Measurements from ENCODE around the gene CIAO3. TPM values are rescaled to one million over a fixed set of nuclear protein-coding genes. Genes with fewer than 3 reads are reported as not detected.
"Not testable (repeated sequence)": the region's sequence is repeated elsewhere in the genome, so short reads cannot be mapped to it uniquely, and the experiment has no call there.

The CIAO3 gene
- total RNA-seq, 2 experiments from 2014 or later = 31.8 to 32.2 TPM

GRCh38 chr16:782766-783403, 42.1 kb upstream of the CIAO3 start:
- CTCF ChIA-PET = interaction anchor here (1.5 to 8.0 kb wide), 2 partner anchors 63 to 69 kb away, joined by 8 to 120 read pairs; partner anchors contain the start of genes ANTKMT and METRN
- Mint-ChIP-seq H3K4me1 (ENCODE audit: low read depth) (peaks cover 2% of the 10 kb centered on the region), H3K27me3 (peaks cover 3% of the 10 kb centered on the region), H3K9me3 (no peaks in the 10 kb centered on the region), H3K4me3 (no peak overlapping the region), H3K36me3 (no peaks in the 10 kb centered on the region), H3K27ac (no peak overlapping the region)
- intact Hi-C loops (cut with micrococcal nuclease) = no loop called here
- DNase-seq = no peak
- POLR2A ChIA-PET = no interaction called here

GRCh38 chr16:782258-782657, 41.5 kb upstream of the CIAO3 start:
- intact Hi-C loops (cut with micrococcal nuclease) = no loop called here
- no peak overlapping the region for H3K27ac Mint-ChIP-seq
- H3K36me3 Mint-ChIP-seq = no peaks in the 10 kb centered on the region
- POLR2A ChIA-PET = no interaction called here
- H3K9me3 Mint-ChIP-seq = no peaks in the 10 kb centered on the region
- H3K4me1 Mint-ChIP-seq (ENCODE audit: low read depth) = peaks cover 2% of the 10 kb centered on the region
- H3K4me3 Mint-ChIP-seq = no peak overlapping the region
- H3K27me3 Mint-ChIP-seq = peaks cover 6% of the 10 kb centered on the region
- no peak for DNase-seq
- CTCF ChIA-PET = interaction anchor here (1.6 to 8.0 kb wide), 2 partner anchors 68 to 70 kb away, joined by 4 to 120 read pairs; partner anchors contain the start of gene METRN

GRCh38 chr16:781346-782010, 40.7 kb upstream of the CIAO3 start:
- peaks cover 6% of the 10 kb centered on the region for H3K27me3 Mint-ChIP-seq
- intact Hi-C loops (cut with micrococcal nuclease) = no loop called here
- CTCF ChIA-PET = interaction anchor here (1.6 kb wide), 1 partner anchor 69 kb away, joined by 4 read pairs; no protein-coding TSS in a partner anchor
- POLR2A ChIA-PET = no interaction called here
- no peaks in the 10 kb centered on the region for H3K9me3 Mint-ChIP-seq
- no peaks in the 10 kb centered on the region for H3K36me3 Mint-ChIP-seq
- no peak for DNase-seq
- H3K4me1 Mint-ChIP-seq (ENCODE audit: low read depth) = no peaks in the 10 kb centered on the region
- no peak overlapping the region for H3K4me3 Mint-ChIP-seq
- H3K27ac Mint-ChIP-seq = no peak overlapping the region

GRCh38 chr16:780296-780695, 39.5 kb upstream of the CIAO3 start:
- Mint-ChIP-seq H3K36me3 (no peaks in the 10 kb centered on the region), H3K27me3 (peaks cover 6% of the 10 kb centered on the region), H3K4me3 (no peak overlapping the region), H3K27ac (no peak overlapping the region), H3K4me1 (ENCODE audit: low read depth) (no peaks in the 10 kb centered on the region), H3K9me3 (no peaks in the 10 kb centered on the region)
- DNase-seq = no peak
- intact Hi-C loops (cut with micrococcal nuclease) = no loop called here
- ChIA-PET POLR2A (no interaction called here), CTCF (interaction anchor here (0.8 kb wide), 1 partner anchor 68 kb away, joined by 3 read pairs; no protein-coding TSS in a partner anchor)

GRCh38 chr16:779561-779960, 38.8 kb upstream of the CIAO3 start:
- Mint-ChIP-seq H3K27ac (no peak overlapping the region), H3K36me3 (no peaks in the 10 kb centered on the region), H3K4me1 (ENCODE audit: low read depth) (no peaks in the 10 kb centered on the region), H3K4me3 (no peak overlapping the region), H3K27me3 (peaks cover 6% of the 10 kb centered on the region), H3K9me3 (no peaks in the 10 kb centered on the region)
- intact Hi-C loops (cut with micrococcal nuclease) = no loop called here
- DNase-seq = no peak
- ChIA-PET CTCF (no interaction called here), POLR2A (no interaction called here)

GRCh38 chr16:778909-779527, 38.2 kb upstream of the CIAO3 start:
- Mint-ChIP-seq H3K4me1 (ENCODE audit: low read depth) (no peaks in the 10 kb centered on the region), H3K4me3 (no peak overlapping the region), H3K27ac (no peak overlapping the region), H3K9me3 (no peaks in the 10 kb centered on the region), H3K27me3 (peaks cover 6% of the 10 kb centered on the region), H3K36me3 (no peaks in the 10 kb centered on the region)
- CTCF ChIA-PET = no interaction called here
- POLR2A ChIA-PET = no interaction called here
- intact Hi-C loops (cut with micrococcal nuclease) = no loop called here
- no peak for DNase-seq

GRCh38 chr16:778447-778846, 37.6 kb upstream of the CIAO3 start:
- CTCF ChIA-PET = no interaction called here
- H3K9me3 Mint-ChIP-seq = no peaks in the 10 kb centered on the region
- no peaks in the 10 kb centered on the region for H3K36me3 Mint-ChIP-seq
- H3K27ac Mint-ChIP-seq = no peak overlapping the region
- intact Hi-C loops (cut with micrococcal nuclease) = no loop called here
- peaks cover 6% of the 10 kb centered on the region for H3K27me3 Mint-ChIP-seq
- POLR2A ChIA-PET = no interaction called here
- no peak for DNase-seq
- no peaks in the 10 kb centered on the region for H3K4me1 Mint-ChIP-seq (ENCODE audit: low read depth)
- no peak overlapping the region for H3K4me3 Mint-ChIP-seq

GRCh38 chr16:777826-778225, 37.0 kb upstream of the CIAO3 start:
- no peak overlapping the region for H3K27ac Mint-ChIP-seq
- DNase-seq = no peak
- no peaks in the 10 kb centered on the region for H3K4me1 Mint-ChIP-seq (ENCODE audit: low read depth)
- POLR2A ChIA-PET = no interaction called here
- H3K27me3 Mint-ChIP-seq = peaks cover 6% of the 10 kb centered on the region
- intact Hi-C loops (cut with micrococcal nuclease) = no loop called here
- H3K36me3 Mint-ChIP-seq = no peaks in the 10 kb centered on the region
- H3K9me3 Mint-ChIP-seq = no peaks in the 10 kb centered on the region
- CTCF ChIA-PET = no interaction called here
- H3K4me3 Mint-ChIP-seq = no peak overlapping the region

GRCh38 chr16:776824-777223, 36.0 kb upstream of the CIAO3 start:
- H3K4me1 Mint-ChIP-seq (ENCODE audit: low read depth) = no peaks in the 10 kb centered on the region
- H3K27me3 Mint-ChIP-seq = peaks cover 6% of the 10 kb centered on the region
- H3K27ac Mint-ChIP-seq = no peak overlapping the region
- DNase-seq = no peak
- H3K4me3 Mint-ChIP-seq = no peak overlapping the region
- POLR2A ChIA-PET = no interaction called here
- H3K9me3 Mint-ChIP-seq = no peaks in the 10 kb centered on the region
- H3K36me3 Mint-ChIP-seq = no peaks in the 10 kb centered on the region
- CTCF ChIA-PET = no interaction called here
- intact Hi-C loops (cut with micrococcal nuclease) = no loop called here

- CTCF ChIA-PET; POLR2A ChIA-PET; intact Hi-C loops (cut with micrococcal nuclease): not testable (repeated sequence)
Measured at GRCh38 chr16:776298-776697, 35.5 kb upstream of the CIAO3 start.

GRCh38 chr16:775236-775796, 34.5 kb upstream of the CIAO3 start:
- no peak for DNase-seq
- Mint-ChIP-seq H3K4me1 (ENCODE audit: low read depth) (no peaks in the 10 kb centered on the region), H3K9me3 (no peaks in the 10 kb centered on the region), H3K27me3 (peaks cover 2% of the 10 kb centered on the region), H3K36me3 (no peaks in the 10 kb centered on the region), H3K4me3 (no peak overlapping the region), H3K27ac (no peak overlapping the region)
- intact Hi-C loops (cut with micrococcal nuclease) = no loop called here
- POLR2A ChIA-PET = no interaction called here
- CTCF ChIA-PET = no interaction called here

More at GRCh38 chr16:776298-776697, 35.5 kb upstream of the CIAO3 start:
- not testable (repeated sequence) for H3K9me3 Mint-ChIP-seq; H3K4me3 Mint-ChIP-seq; H3K36me3 Mint-ChIP-seq; DNase-seq; H3K27ac Mint-ChIP-seq; H3K4me1 Mint-ChIP-seq (ENCODE audit: low read depth); H3K27me3 Mint-ChIP-seq

- no peak overlapping the region for H3K27ac Mint-ChIP-seq
- H3K9me3 Mint-ChIP-seq = no peaks in the 10 kb centered on the region
- H3K27me3 Mint-ChIP-seq = peaks cover 2% of the 10 kb centered on the region
- intact Hi-C loops (cut with micrococcal nuclease) = no loop called here
- CTCF ChIA-PET = no interaction called here
- no peak for DNase-seq
- no peaks in the 10 kb centered on the region for H3K4me1 Mint-ChIP-seq (ENCODE audit: low read depth)
- no peaks in the 10 kb centered on the region for H3K36me3 Mint-ChIP-seq
- H3K4me3 Mint-ChIP-seq = no peak overlapping the region
- POLR2A ChIA-PET = no interaction called here
Measured at GRCh38 chr16:774086-775001, 33.5 kb upstream of the CIAO3 start.

All from activated CD4-positive, alpha-beta memory T cell treated with anti-CD3 and anti-CD28 coated beads for 36 hours (primary cell).